ENCODE data around the gene KCNQ1.

Gene KCNQ1

DNA sequence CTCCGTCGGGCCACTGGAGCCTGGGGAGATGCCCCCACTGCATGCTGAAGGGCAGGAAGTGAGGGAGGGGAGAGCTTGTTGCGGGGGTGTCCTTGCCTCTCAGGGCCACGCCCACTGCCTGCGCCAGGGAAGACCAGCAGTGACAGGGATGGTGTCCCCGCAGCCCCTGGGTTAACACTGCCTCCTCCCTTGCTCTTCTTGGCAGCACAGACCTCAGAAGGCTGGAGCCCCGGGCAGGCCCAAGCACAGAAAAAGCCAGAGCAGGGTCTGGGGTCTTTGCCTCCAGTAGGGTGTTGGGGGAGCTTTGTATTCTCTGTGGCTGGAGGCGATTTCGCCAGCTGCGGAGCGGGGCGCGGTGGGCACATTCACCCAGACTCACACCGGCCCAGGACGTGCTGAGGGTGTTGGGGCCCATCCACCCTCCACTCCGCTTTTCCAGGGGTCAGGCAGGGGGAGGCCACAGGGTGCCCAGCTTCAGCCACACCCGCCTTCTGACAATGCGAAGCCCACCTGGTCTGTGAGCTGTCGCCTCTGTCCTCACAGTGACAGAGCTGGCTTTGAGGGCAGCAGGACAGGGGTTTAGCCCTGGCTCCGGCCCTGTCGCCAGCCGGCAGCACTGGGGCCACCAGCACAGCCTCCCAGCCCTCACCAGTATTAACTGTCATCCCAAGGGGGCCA, 357.0 kb downstream of the KCNQ1 start:
- DNase-seq (ENCODE audit: low read depth in 2 of 3, low spot score in 1 of 3), result no peak

DNA sequence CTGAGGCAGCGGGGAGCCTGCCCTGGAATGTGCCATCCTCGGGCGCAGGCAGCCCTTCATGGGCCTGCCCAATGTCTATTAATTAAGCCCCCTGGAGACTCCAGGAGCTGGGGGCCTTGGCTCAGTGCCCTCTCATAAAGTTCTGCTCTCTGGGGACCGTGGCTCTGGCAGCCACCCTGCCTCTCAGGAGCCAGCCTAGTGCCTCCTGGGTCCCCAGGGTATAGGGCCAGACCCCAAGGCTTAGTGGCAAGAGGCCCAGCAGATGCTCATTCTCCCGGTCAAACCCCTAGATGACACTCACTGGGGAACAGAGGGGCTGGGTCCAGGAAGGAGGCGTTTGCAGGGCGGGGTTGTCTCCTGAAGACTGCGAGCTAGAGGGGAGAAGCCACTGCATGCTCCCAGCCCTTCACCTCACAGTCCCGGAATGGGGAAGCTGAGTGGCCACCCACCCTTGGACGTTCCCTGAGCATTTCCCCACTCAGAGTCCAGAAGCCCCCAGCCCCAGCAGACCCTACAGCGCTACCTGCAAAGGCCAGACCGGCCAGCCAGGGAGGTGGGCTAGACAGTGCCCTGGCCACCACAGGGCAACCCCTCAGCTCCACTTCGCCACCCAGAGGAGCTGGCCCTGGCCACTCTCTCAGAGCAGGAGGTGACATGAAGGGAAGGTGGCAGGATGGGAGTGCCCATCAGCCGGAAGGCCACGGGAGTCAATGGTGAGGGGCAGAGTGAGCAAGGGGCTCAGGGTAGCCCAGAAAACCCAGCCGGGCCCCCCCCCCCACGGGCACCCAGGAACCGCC, 357.8 kb downstream of the KCNQ1 start:
- DNase-seq (ENCODE audit: low read depth in 2 of 3, low spot score in 1 of 3), result no peak

DNA sequence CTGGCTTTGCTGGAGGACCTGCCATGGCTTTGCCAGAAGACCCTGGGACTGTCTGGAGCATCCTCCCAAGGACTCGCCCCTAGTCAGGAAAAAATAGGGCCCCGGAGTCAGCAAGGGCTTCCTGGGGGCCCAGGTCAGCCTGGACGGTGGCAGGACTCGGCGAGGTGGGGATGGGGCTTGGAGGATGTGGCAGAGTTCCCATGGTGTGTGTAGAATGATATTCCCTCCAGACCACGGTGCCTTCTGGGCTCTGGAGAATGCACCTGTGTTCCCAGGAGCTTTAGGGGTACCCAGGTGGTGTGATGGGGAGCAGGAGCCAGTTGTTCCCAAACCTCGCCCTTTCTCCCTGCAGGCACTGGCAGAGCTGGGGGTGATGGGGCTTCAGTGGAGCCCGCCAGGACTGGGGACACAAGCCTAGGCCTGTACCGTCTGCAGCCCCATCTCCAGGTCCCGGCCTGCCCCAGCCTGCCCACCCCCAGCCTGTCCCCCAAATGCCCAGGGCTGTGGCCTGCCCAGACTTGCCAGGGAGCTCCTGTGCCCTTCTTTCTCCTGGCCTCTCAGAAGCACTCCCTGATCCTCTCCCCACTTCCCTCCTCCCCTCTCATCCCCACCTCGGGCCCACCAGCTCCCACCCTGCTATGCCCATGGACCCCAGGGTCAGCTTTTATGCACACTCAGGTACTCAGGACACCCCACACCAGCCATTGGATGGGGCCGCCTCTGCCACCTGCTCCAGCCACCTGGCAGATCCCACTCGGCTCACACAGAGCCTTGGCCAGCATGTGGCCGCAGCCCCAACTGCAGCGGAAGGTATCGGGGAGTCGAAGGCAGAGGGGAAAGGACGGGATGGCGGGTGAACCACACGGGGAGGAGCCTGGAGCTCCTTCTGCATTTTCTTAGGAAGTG, 358.6 kb downstream of the KCNQ1 start:
- DNase-seq (ENCODE audit: low read depth in 2 of 3, low spot score in 1 of 3), result no peak

DNA sequence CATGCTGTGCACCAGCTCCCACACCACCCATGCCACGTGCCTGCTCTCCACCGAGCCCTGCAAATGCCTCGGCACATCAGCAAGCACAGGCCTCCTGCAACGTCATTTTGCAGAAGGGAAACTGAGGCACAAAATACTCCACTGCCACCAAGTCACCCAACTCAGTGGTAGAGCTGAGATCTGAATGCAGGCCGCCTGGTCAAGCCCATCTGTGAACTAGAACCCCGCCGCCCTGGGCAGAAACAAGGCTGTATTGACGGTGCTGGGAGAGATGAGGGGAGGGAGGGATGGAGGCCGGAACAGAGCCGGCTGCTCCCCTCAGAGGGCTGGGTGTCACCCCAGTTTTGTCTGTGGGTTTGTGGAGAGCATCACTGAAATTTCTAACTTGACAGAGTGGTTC, 359.4 kb downstream of the KCNQ1 start:
- DNase-seq (ENCODE audit: low read depth in 2 of 3, low spot score in 1 of 3), result no peak

DNA sequence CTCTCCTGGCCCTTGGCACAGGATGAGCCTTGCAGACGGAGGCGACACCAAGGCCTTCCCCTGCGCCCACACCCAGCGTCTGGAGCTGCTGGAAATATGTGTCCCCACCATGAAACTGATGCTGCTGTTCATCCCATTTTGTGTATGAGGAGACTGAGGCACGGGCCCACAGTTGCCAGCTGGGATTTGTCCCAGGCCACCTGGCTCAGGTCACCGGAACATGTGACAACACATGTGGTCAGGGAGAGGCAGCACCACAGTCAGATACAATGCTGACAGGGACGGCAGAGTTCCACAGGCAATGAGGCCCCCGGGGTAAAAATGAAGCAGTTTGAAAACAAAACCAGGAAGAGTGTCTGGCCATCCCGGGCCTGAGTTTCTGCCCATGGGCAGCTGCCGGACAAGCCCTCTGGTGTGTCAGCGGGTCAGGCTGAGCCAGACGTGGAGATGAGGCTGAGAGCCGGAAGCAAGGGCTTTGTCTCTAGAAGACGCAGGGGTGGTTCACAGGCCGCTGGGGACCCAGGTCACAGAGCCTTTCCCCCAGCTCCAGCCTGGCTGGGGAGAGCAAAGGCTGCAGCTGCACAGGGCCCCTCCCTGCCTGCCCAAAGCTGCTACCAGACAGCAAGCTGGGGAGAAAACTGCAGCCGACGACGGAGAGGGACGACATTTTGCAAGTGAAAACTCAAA, 360.0 kb downstream of the KCNQ1 start:
- DNase-seq (ENCODE audit: low read depth in 2 of 3, low spot score in 1 of 3), result no peak

DNA sequence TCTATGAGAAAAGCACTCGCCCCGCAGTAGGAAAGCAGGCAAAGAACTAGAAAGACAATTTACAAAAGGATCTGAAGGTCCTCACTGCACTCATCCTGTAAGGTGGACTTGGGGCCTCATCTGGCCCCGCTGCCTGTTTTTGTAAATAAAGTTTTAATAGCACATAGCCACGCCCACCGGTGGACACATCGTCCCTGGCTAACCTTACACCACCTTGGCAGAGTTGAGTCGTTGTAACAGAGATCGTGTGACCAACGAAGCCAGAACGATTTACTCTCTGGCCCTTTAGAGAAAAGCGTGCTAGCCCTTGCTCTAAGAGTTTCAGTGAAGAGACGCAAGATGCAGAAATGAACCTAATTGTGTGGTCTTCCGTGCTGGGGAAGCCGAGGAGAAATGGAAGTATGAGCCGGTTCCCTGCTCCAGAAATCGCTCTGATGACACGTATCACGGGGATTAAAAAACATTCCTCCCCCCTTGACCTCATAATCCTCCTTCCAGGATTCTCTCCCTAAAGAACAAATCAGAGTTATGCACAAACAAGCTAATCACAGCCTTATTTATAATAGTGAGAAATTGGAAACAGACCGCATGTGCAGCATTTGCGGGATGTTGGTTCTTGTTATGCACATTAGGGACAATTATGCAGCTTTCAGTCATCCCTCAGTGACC, 360.7 kb downstream of the KCNQ1 start:
- no peak for DNase-seq (ENCODE audit: low read depth in 2 of 3, low spot score in 1 of 3)

DNA sequence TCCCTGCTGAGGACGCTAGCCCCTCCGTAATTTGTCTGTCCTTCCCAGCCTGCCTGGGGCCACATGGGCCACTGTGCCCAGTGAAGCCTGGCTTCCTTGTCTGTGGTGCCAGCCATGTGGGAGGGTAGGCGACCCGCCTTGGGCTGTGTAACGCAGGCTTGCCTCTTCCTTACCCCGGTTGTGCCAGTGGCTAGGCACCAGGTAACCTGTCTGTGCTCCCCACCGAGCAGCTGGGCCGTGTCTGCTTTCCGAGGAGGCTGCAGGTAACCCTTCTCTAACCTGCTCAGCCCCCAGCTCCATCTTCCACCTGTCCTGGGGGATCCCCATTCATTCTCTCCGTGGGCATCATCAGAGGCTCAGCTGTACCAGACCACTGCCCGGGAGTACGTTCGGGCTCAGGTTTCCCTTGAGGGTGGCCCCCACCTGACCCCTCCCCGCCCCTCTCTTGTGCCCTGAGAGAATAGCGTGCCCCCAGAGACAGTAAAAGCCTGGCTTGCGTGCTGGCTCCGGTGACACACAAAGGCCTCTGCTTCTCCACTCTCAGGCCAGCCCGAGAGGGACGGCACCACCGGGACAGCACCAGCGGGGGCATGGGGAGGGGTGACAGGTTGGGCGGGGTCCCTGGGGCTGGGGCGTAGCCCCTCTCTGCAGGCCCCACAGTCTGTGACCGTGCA, 361.7 kb downstream of the KCNQ1 start:
- no peak for DNase-seq (ENCODE audit: low read depth in 2 of 3, low spot score in 1 of 3)

DNA sequence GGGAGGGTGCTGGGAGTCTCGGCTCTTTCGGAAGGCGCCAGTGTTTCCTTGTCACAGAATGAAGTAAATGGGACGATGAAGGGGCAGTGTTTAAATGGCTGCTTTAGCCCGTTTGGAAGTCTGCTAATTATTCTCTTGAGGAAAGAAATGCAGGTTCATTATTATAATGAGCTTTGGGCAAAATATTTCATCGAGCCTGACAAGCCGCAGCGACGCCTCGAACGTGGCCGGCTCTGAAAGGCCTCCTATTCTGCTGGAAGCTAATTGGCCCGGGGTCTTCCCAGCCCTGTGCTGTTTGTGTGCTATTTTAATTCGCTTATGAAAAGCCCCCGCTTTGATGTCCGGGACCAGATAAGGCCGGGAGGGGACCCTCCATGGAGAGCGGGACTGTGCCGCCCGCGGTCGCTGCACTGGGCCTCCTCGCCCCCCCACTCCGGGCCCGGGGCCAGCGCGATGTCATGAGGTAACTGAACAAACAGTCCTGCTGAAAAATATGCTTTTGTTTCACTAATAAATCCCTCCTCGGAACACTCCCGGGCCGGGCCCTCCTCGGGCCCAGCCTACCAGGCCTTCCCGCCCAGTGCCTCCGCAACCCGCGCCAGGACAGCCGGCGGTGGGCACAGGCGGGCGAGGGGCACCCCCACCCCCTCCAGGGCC, 362.3 kb downstream of the KCNQ1 start:
- no peak for DNase-seq (ENCODE audit: low read depth in 2 of 3, low spot score in 1 of 3)

DNA sequence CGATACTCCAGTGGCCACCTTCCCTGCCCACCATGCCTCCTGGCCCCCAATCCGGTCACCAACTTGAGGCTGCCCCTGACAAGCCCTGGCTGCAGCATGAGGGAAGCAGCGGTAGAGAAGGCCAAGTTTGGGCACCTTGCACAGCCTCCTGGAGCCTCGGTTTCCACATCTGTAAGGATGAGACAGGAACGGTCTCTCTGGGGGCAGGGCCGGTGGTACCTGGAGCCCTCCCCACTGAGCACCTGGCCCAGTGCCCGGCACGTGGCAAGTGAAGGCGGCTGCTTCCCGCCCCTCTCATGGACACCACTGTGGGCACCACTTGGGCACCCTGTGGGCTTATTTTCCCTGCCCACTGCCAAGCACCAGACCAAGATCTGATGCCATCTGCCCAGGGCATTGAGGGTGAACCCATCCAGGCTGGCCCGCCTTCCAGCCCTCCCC, 363.0 kb downstream of the KCNQ1 start:
- DNase-seq (ENCODE audit: low read depth in 2 of 3, low spot score in 1 of 3), result no peak

DNA sequence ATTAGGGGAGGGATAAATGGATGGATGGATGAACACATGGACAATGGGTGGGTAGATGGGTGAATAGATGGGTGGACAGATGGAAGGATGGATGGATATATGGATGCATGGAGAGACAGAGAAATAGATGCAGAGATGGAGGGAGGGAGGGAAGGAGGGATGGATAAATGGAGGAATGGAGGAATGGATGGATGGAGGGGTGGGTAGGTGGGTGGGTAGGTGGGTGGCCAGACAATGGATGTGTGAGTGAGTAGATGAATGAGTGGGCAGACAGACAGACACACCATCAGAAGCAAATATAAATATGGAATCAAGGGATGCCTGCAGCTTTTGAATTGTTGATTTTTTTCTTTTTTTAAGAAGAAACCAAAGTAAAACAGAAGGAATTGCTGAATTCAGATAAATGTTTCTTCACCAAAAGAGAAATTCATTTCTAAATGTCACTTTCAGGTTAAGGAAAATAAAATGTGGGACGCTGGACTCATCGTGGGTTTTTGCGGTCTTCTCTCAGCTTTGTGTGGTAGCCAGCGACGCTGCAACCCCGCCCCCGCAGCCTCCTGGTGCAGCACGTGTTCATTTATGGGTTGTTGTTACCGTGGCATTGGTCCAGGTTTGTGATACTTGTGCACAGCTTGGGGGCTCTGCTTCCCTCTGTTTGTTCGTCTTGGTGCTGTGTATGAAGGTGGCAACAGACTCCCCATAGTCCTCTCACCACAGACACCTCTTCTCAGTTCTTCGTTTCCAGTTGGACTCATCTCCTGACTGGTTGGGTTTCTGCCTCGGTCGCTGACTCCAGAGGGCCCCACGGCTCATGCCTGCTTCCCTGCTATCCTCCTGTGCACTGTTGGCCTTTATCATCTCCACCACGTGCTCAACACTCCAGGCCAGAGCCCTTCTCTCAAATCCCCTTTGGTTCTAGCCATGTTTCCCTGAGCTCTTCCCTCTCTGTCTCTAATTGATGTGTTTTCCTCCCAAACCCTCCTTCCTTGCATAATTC, 364.3 kb downstream of the KCNQ1 start:
- no peak for DNase-seq (ENCODE audit: low read depth in 2 of 3, low spot score in 1 of 3)

DNA sequence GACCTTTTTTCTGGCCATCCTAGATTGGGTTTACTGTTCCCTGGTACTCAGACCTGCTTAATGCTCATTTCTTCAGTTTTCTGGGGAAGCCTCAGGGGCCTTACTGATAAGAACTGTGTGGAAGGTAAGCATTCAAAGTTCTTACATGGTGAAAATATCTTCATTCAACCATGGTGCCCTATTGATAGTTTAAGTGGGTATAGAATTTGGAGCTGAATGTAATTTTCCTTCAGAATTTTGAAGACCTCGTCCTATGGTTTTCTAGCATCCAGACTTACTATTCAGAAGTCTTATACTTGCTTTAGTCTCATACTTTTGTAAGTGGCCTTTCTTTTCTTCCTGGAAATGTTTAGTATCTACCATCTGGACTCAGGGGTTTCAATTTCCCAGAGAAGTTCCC, 365.0 kb downstream of the KCNQ1 start:
- no peak for DNase-seq (ENCODE audit: low read depth in 2 of 3, low spot score in 1 of 3)

DNA sequence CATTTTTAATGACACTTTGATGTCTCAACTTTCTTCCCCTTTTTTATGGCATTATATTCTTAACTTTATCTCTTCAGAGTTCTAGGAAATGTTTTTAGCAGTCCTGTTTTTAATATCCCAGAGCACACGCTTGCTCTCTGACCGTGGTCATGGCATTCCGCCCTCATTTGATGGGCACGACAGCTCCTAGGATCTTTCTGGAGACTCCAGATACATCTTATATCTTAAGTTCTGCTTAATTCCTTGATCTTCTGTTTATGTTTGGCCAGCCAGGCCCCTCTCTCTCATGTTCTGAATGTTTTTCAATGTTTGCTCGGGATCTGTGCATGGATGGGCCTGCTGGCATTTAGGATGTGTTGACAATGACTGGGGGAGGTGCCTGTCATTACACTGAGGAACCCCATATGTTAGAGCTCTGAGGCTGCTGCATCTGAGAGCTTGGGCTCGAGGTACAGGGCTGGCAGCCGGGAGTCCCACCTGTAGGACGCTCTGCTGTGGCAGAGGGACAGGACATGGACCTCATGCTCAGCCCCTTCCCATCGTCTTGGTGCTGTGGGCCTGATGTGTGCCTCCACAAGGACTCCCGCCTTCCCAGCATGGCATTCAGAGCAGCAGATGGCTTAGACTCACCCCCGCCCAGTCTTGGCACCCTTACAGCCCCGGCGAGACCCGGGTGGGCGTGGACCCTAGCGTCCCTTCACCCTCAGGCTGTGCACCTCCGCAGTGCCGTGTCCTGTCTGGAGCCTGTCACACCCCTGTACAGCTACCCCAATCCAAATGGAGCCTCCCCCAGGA, 365.8 kb downstream of the KCNQ1 start:
- DNase-seq (ENCODE audit: low read depth in 2 of 3, low spot score in 1 of 3), result no peak

DNA sequence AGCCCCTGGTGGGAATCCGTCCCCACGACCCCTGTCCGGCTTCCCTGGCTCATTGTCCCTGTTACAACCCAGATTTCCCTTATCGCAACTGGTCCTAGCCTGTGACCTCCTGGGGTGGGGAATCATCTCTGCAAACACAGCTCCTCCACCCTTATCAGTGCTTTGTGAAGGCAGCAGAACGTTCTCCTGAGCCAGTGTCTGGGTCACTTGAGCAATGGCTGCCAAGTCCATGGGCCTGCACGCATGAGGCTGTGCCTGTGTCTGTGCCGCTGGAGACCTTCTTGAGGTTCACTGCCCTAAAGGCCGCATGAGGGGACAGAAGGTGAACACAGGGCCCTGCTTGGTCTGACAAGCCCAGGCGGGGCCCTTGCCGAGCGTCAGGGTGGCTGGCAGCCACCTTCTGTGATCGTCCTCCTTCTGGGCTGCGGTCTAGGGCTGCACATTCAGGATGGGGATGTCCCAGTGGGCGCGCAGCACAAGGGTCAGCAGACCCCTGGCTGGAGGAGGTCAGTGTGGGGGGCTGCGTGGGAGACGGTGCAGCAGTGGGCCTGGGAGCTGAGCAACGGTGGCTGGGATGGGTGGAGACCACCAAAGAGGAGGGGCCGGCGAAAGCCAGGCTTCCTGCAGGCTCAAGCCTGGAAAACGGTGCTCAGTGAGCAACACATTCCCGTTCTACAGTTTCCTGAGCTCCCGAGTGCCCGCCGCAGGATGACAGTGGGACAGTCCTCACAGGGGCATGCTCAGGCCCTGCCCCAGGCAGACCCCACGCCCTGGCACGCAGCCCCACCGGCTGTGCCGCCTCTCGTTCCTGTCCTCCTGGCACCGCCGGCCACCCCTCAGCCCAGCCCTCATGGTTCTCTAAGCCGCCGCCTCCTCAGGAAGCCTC, 366.6 kb downstream of the KCNQ1 start:
- DNase-seq (ENCODE audit: low read depth in 2 of 3, low spot score in 1 of 3), result no peak

DNA sequence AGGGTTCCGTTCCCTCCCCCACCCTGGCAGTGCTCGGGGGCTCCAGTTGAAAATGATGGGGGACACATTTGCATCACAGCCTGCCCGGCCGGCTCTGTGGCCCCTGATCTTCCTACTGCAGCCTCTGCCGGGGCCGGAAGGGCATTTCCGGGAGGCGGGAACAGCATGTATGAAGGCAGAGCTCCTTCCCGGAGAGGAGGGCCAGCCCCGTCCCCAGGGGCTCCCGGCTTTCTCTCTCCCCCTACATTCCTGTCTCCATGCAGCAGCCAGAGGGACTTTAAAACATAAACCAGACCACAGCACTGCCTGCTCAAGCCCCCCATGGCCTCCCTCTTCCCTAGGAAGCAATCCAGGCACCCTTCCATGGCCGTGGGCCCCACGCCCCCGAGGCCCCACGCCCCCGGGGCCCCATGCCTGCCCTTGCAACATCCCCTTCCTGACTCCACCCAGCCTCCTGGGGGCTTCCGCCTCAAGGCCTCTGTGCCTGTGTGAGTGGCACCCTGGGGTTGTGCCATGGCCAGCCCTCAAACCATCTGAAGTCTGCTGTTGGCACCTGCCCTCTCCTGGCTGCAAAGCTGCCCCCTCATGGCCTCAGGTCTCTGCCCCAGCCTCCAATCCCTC, 367.7 kb downstream of the KCNQ1 start:
- no peak for DNase-seq (ENCODE audit: low read depth in 2 of 3, low spot score in 1 of 3)

DNA sequence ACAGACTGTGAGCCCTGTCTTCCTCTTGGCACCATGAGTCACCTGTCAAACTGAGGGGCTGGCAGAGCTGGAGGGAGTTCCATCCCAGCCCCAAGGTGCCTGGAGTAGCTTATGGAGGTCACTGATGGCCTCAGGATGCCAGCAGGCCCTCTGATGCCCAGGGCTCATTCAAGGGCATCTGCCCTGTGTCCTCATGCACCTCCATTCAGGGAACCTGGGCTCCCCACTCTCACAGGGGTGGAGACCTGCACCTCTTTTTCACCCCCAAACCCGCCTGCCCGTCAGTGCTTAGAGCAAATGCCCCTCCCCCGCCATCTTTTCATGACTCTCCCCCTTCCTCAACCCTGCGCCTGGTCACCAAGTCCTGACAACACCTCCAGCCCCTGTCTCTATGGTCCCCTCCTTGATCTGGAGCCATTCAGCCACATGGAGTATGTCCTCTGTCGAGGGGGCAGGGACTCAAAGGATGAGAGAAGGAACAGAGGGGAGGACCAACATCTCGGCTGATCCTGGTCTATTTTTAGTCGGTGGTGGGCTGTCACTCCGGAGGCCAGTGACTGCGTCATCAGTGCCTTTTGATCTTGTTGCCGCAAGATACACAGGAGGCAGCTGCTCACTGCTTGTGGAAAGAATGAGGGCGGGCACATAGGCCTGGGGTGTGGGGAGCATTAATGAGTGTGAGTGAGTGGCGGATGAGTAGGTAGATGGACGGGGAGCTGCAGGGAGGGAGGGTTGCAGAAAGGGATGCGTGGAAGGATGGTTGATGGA, 368.5 kb downstream of the KCNQ1 start:
- DNase-seq (ENCODE audit: low read depth in 2 of 3, low spot score in 1 of 3), result no peak
